ENCODE results near the gene KAZN. TPM values are rescaled to one million over a fixed set of nuclear protein-coding genes. Genes with fewer than 3 reads are reported as not detected.
A peak's percentile ranks its signal among the peaks of the same experiment; 100 is the strongest.

KAZN gene
- polyA plus RNA-seq, 1 experiment = 3.7 TPM

GRCh38 chr1:14964711-14965055 lies 366.2 kb downstream of the KAZN start:
- no peak for DNase-seq (ENCODE audit: low read depth, low spot score)
- CTCF ChIA-PET = interaction anchor here (0.7 kb wide), 1 partner anchor 14 kb away, joined by 3 read pairs; no protein-coding TSS in a partner anchor
- TF ChIP-seq CTCF (IDR thresholded peaks at IDR 0.05; ENCODE audit: low read depth, low read length) = no peak
- no peak overlapping the region for H3K4me3 ChIP-seq (ENCODE audit: low read depth, low read length)
- H3K9me3 ChIP-seq (ENCODE audit: control insufficient read depth, insufficient read depth, low read length) = peaks cover 6% of the 10 kb centered on the region
- POLR2A ChIA-PET = interaction anchor here (0.6 kb wide), 1 partner anchor 22 kb away, joined by 8 read pairs; no protein-coding TSS in a partner anchor
- H3K27me3 ChIP-seq (ENCODE audit: control insufficient read depth, insufficient read depth, low read length) = no peaks in the 10 kb centered on the region
- no peak overlapping the region for H3K27ac ChIP-seq (ENCODE audit: low read depth, low read length)

- no peaks in the 10 kb centered on the region for H3K27me3 ChIP-seq (ENCODE audit: control insufficient read depth, insufficient read depth, low read length)
- peaks cover 6% of the 10 kb centered on the region for H3K9me3 ChIP-seq (ENCODE audit: control insufficient read depth, insufficient read depth, low read length)
- H3K27ac ChIP-seq (ENCODE audit: low read depth, low read length) = peak overlapping the region; percentile 87
- ChIA-PET CTCF (interaction anchor here (0.7 to 3.4 kb wide), 2 partner anchors 59 to 78 kb away, joined by 3 to 16 read pairs; no protein-coding TSS in a partner anchor), POLR2A (interaction anchor here (1.7 kb wide), 1 partner anchor 23 kb away, joined by 7 read pairs; no protein-coding TSS in a partner anchor)
- H3K4me3 ChIP-seq (ENCODE audit: low read depth, low read length) = peak overlapping the region; percentile 17; the same call in 1 of the 2 replicates
- DNase-seq (ENCODE audit: low read depth, low spot score) = no peak
- no peak for TF ChIP-seq CTCF (IDR thresholded peaks at IDR 0.05; ENCODE audit: low read depth, low read length)
Observed at GRCh38 chr1:14968251-14968851, 369.9 kb downstream of the KAZN start.

- POLR2A ChIA-PET = interaction anchor here (1.7 kb wide), 1 partner anchor 23 kb away, joined by 7 read pairs; no protein-coding TSS in a partner anchor
- Histone ChIP-seq H3K9me3 (ENCODE audit: control insufficient read depth, insufficient read depth, low read length) (peaks cover 10% of the 10 kb centered on the region), H3K27me3 (ENCODE audit: control insufficient read depth, insufficient read depth, low read length) (no peaks in the 10 kb centered on the region), H3K27ac (ENCODE audit: low read depth, low read length) (peak overlapping the region; percentile 87), H3K4me3 (ENCODE audit: low read depth, low read length) (no peak overlapping the region)
- CTCF ChIA-PET = interaction anchor here (3.4 kb wide), 1 partner anchor 59 kb away, joined by 16 read pairs; no protein-coding TSS in a partner anchor
- no peak for DNase-seq (ENCODE audit: low read depth, low spot score)
- no peak for TF ChIP-seq CTCF (IDR thresholded peaks at IDR 0.05; ENCODE audit: low read depth, low read length)
Observed at GRCh38 chr1:14969006-14969405, 370.5 kb downstream of the KAZN start.

GRCh38 chr1:14970115-14970798 lies 371.8 kb downstream of the KAZN start:
- ChIA-PET CTCF (interaction anchor here (0.8 to 3.4 kb wide), 2 partner anchors 55 to 57 kb away, joined by 4 to 16 read pairs; no protein-coding TSS in a partner anchor), POLR2A (no interaction called here)
- H3K27ac ChIP-seq (ENCODE audit: low read depth, low read length) = no peak overlapping the region
- peaks cover 12% of the 10 kb centered on the region for H3K9me3 ChIP-seq (ENCODE audit: control insufficient read depth, insufficient read depth, low read length)
- H3K4me3 ChIP-seq (ENCODE audit: low read depth, low read length) = no peak overlapping the region
- no peak for DNase-seq (ENCODE audit: low read depth, low spot score)
- no peaks in the 10 kb centered on the region for H3K27me3 ChIP-seq (ENCODE audit: control insufficient read depth, insufficient read depth, low read length)
- TF ChIP-seq CTCF (IDR thresholded peaks at IDR 0.05; ENCODE audit: low read depth, low read length) = no peak

- CTCF ChIA-PET = interaction anchor here (0.8 to 3.4 kb wide), 2 partner anchors 56 to 57 kb away, joined by 4 to 16 read pairs; no protein-coding TSS in a partner anchor
- DNase-seq (ENCODE audit: low read depth, low spot score) = no peak
- no peak for TF ChIP-seq CTCF (IDR thresholded peaks at IDR 0.05; ENCODE audit: low read depth, low read length)
Observed at GRCh38 chr1:14970799-14971141, 372.3 kb downstream of the KAZN start.

More at GRCh38 chr1:14970799-14971141, 372.3 kb downstream of the KAZN start:
- H3K27me3 ChIP-seq (ENCODE audit: control insufficient read depth, insufficient read depth, low read length) = no peaks in the 10 kb centered on the region
- peaks cover 12% of the 10 kb centered on the region for H3K9me3 ChIP-seq (ENCODE audit: control insufficient read depth, insufficient read depth, low read length)
- no peak overlapping the region for H3K4me3 ChIP-seq (ENCODE audit: low read depth, low read length)
- no peak overlapping the region for H3K27ac ChIP-seq (ENCODE audit: low read depth, low read length)
- POLR2A ChIA-PET = interaction anchor here (0.9 kb wide), 1 partner anchor 25 kb away, joined by 3 read pairs; no protein-coding TSS in a partner anchor
